OCI-LY7 (cell line): ENCODE results near the gene PRKN. TPM values are rescaled to one million over a fixed set of nuclear protein-coding genes. Genes with fewer than 3 reads are reported as not detected.

ENCODE experiments used
- BruUV-seq: library from RNA; stranded (reverse); fragments of 400-500 nt; replicated peaks from 2 replicates; lab custom pipeline; 2021; lab: Mats Ljungman, UMichigan
- CTCF ChIA-PET: fragments of 300-600 bp; sonication (Branson Sonifier 250); formaldehyde crosslinking; loops from one replicate; lab custom pipeline; 2022; ENCODE audit warnings: antibody characterized with exemption; ENCODE audit not compliant: unreplicated experiment; lab: Charles Lee
- POLR2A ChIA-PET: fragments of 300-600 bp; sonication (Branson Sonifier 250); formaldehyde crosslinking; loops from one replicate; lab custom pipeline; 2022; ENCODE audit warnings: antibody characterized with exemption; lab: Charles Lee
- DNase-seq: peaks from one replicate; pipeline ENCODE4 v3.0.0-alpha.2; 2015; ENCODE audit warnings: low spot score
- H2AFZ ChIP-seq: fragments of 200-600 bp; sonication (generic), shearing (Covaris generic); 2 replicates; pipeline ENCODE4 v1.6.1; 2014; ENCODE audit warnings: mild to moderate bottlenecking, antibody characterized with exemption, low read length, moderate library complexity
- H3K27ac ChIP-seq: fragments of 200-600 bp; sonication (generic); 2 replicates; pipeline ENCODE4 v1.5.1; 2014; ENCODE audit warnings: mixed run types, low read depth, mild to moderate bottlenecking, moderate library complexity, low read length, inconsistent platforms; ENCODE audit not compliant: poor library complexity, severe bottlenecking
- H3K36me3 ChIP-seq: fragments of 200-600 bp; sonication (generic); 2 replicates; pipeline ENCODE4 v1.6.1; 2014; ENCODE audit warnings: mild to moderate bottlenecking, antibody characterized with exemption, low read length, moderate library complexity, mixed read lengths; ENCODE audit not compliant: insufficient read depth
- H3K4me1 ChIP-seq: fragments of 200-600 bp; sonication (generic); 2 replicates; pipeline ENCODE4 v1.5.1; 2014; ENCODE audit warnings: mild to moderate bottlenecking, low read length; ENCODE audit not compliant: insufficient read depth, poor library complexity, severe bottlenecking
- H3K4me2 ChIP-seq: fragments of 200-600 bp; sonication (generic); 2 replicates; pipeline ENCODE4 v1.6.1; 2014; ENCODE audit warnings: mild to moderate bottlenecking, low read length
- H3K4me3 ChIP-seq: fragments of 200-600 bp; sonication (generic); 2 replicates; pipeline ENCODE4 v1.5.1; 2014; ENCODE audit warnings: mild to moderate bottlenecking, low read depth, low read length; ENCODE audit not compliant: poor library complexity, severe bottlenecking
- H3K79me2 ChIP-seq: fragments of 200-600 bp; sonication (generic); 2 replicates; pipeline ENCODE4 v1.6.1; 2016; ENCODE audit warnings: low read depth, mild to moderate bottlenecking, low read length, moderate library complexity, mixed read lengths; ENCODE audit not compliant: insufficient read depth
- H3K9me2 ChIP-seq: fragments of 200-600 bp; sonication (generic); 2 replicates; pipeline ENCODE4 v1.6.1; 2016; ENCODE audit warnings: mild to moderate bottlenecking, low read length, mixed read lengths; ENCODE audit not compliant: insufficient read depth
- H3K9me3 ChIP-seq: fragments of 200-600 bp; sonication (generic); 2 replicates; pipeline ENCODE4 v1.6.1; 2014; ENCODE audit warnings: mild to moderate bottlenecking, mixed run types, low read length, mixed read lengths
- H4K20me1 ChIP-seq: fragments of 200-600 bp; sonication (generic); 2 replicates; pipeline ENCODE4 v1.6.1; 2014; ENCODE audit warnings: mild to moderate bottlenecking, antibody characterized with exemption, low read length, moderate library complexity, mixed read lengths; ENCODE audit not compliant: insufficient read depth
- CTCF ChIP-seq: fragments of 200-600 bp; sonication (generic); conservative IDR thresholded peaks from 2 replicates; pipeline ENCODE4 v1.5.1; 2014; ENCODE audit warnings: mild to moderate bottlenecking, antibody characterized with exemption, low read length, moderate library complexity, mixed read lengths
- EZH2phosphoT487 ChIP-seq: fragments of 200-600 bp; sonication (generic); IDR thresholded peaks from 2 replicates; pipeline ENCODE4 v1.6.1; 2018; ENCODE audit warnings: low read depth, borderline replicate concordance, mild to moderate bottlenecking, mixed run types, antibody characterized with exemption, low read length, moderate library complexity, mixed read lengths
- intact Hi-C: fragments of 100-400 bp; cut with micrococcal nuclease; formaldehyde crosslinking; loops from one replicate; pipeline ENCODE4 v1.10.0; 2022; ENCODE audit not compliant: unreplicated experiment
- total RNA-seq, 2 experiments: library from RNA; depleted of rRNA in 1 of 2; stranded (reverse); fragments of >200 nt in 1 of 2; shearing (Covaris generic) in 1 of 2; gene quantifications; 2 replicates each; pipeline ENCODE4 v1.2.3, GENCODE V29; 2014 to 2022

Gene PRKN
- total RNA-seq, 2 experiments from 2014 or later: 1.3 to 2.0 TPM

GRCh38 chr6:161668665-161669064 is 1058.9 kb downstream of the PRKN start:
- intact Hi-C loops: no loop called here
- no peak overlapping the region for H3K4me3 ChIP-seq
- no peak for TF ChIP-seq EZH2phosphoT487
- no peak for TF ChIP-seq CTCF
- no peak overlapping the region for H3K4me2 ChIP-seq
- BruUV-seq: no TSS peak
- no peak overlapping the region for H3K27ac ChIP-seq
- H4K20me1 ChIP-seq: no peaks in the 10 kb centered on the region
- POLR2A ChIA-PET: interaction anchor here (0.6 to 1.2 kb wide), 2 partner anchors 10 to 991 kb away, joined by 3 to 4 read pairs; no protein-coding TSS in a partner anchor
- DNase-seq: no peak
- H2AFZ ChIP-seq: no peak overlapping the region
- no peaks in the 10 kb centered on the region for H3K4me1 ChIP-seq
- no peaks in the 10 kb centered on the region for H3K9me3 ChIP-seq
- CTCF ChIA-PET: no interaction called here
- no peaks in the 10 kb centered on the region for H3K36me3 ChIP-seq
- H3K9me2 ChIP-seq: no peaks in the 10 kb centered on the region
- no peaks in the 10 kb centered on the region for H3K79me2 ChIP-seq

- no TSS peak for BruUV-seq
- H4K20me1 ChIP-seq: no peaks in the 10 kb centered on the region
- H3K4me3 ChIP-seq: no peak overlapping the region
- CTCF ChIA-PET: no interaction called here
- TF ChIP-seq EZH2phosphoT487: no peak
- no peak for TF ChIP-seq CTCF
- DNase-seq: no peak
- no peak overlapping the region for H3K27ac ChIP-seq
- H3K79me2 ChIP-seq: no peaks in the 10 kb centered on the region
- POLR2A ChIA-PET: interaction anchor here (0.6 to 1.2 kb wide), 5 partner anchors 9 to 1437 kb away, joined by 3 to 5 read pairs (median 4); no protein-coding TSS in a partner anchor
- no peaks in the 10 kb centered on the region for H3K9me3 ChIP-seq
- intact Hi-C loops: no loop called here
- H3K9me2 ChIP-seq: no peaks in the 10 kb centered on the region
- no peak overlapping the region for H3K4me2 ChIP-seq
- H2AFZ ChIP-seq: no peak overlapping the region
- H3K36me3 ChIP-seq: no peaks in the 10 kb centered on the region
- no peaks in the 10 kb centered on the region for H3K4me1 ChIP-seq
Observed at GRCh38 chr6:161667957-161668356, 1059.6 kb downstream of the PRKN start.

- Histone ChIP-seq H3K79me2 (no peaks in the 10 kb centered on the region), H3K4me2 (no peak overlapping the region), H3K9me2 (no peaks in the 10 kb centered on the region), H2AFZ (no peak overlapping the region), H3K4me3 (no peak overlapping the region), H3K27ac (no peak overlapping the region), H3K36me3 (no peaks in the 10 kb centered on the region), H3K9me3 (no peaks in the 10 kb centered on the region), H3K4me1 (no peaks in the 10 kb centered on the region), H4K20me1 (no peaks in the 10 kb centered on the region)
- CTCF ChIA-PET: no interaction called here
- no peak for DNase-seq
- intact Hi-C loops: no loop called here
- POLR2A ChIA-PET: interaction anchor here (1.2 kb wide), 1 partner anchor 11 kb away, joined by 3 read pairs; no protein-coding TSS in a partner anchor
- TF ChIP-seq CTCF: no peak
- TF ChIP-seq EZH2phosphoT487: no peak
- no TSS peak for BruUV-seq
Observed at GRCh38 chr6:161663682-161664081, 1063.9 kb downstream of the PRKN start.
